ENCODE measurements around the gene PAPOLA. TPM values are rescaled to one million over a fixed set of nuclear protein-coding genes. Genes with fewer than 3 reads are reported as not detected.

Gene PAPOLA
- total and polyA plus RNA-seq, 9 of the 15 experiments (the other 6 are each of a cell fraction or from before 2014, with no cell fraction given), result 51.1 to 199 (median 95.8) TPM

DNA sequence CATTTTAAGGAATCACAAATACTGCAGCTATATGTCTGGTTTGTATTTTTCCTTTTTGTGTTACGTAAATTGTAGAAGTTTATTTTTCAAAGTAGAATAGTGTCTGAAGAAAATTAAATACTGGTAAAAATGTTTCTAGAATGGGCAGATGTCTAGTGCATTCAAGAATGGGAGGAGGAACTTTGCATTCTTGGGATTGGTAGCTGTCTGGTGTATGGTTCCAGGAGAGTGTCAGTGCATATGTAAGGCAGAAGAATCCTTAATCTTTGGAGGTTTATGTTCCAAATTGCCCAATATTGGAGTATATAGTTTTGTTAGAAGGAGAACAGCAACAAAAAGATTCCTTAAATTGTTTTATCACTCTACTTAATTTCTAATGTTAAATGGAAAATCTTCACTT lies 13.5 kb downstream of the PAPOLA start:
- intact Hi-C loops (cut with micrococcal nuclease), result no loop called here
- no peak for DNase-seq (ENCODE audit: extremely low read depth in 1 of 4, low spot score in 3 of 4)
- FAIRE-seq, result no peak
- Histone ChIP-seq H3K4me2 (ENCODE audit: insufficient read depth, low read length) (no peak overlapping the region), H3K9ac (ENCODE audit: insufficient read depth in 1 of 2, low read depth in 2 of 2, low read length in 2 of 2) (no peak overlapping the region), H3K27me3 (ENCODE audit: control insufficient read depth in 2 of 2, insufficient read depth in 2 of 2, low read length in 2 of 2) (no peaks in the 10 kb centered on the region), H3K9me1 (ENCODE audit: control insufficient read depth, insufficient read depth, low read length) (no peaks in the 10 kb centered on the region), H4K20me1 (replicated peaks; ENCODE audit: control insufficient read depth, insufficient read depth, low read length) (peaks cover 39% of the 10 kb centered on the region), H3K27ac (ENCODE audit: extremely low read depth, low read depth, low read length) (no peak overlapping the region), H3K79me2 (ENCODE audit: control insufficient read depth, insufficient read depth, low read length) (peaks cover 97% of the 10 kb centered on the region), H3K4me3 (no peak overlapping the region), H3K4me1 (replicated peaks in 1 of 2; ENCODE audit: control insufficient read depth in 2 of 2, insufficient read depth in 2 of 2, low read length in 2 of 2) (peaks cover 0 to 4% of the 10 kb centered on the region in 2 experiments; a peak in 1 of 5 replicates), H2AFZ (ENCODE audit: low read depth, low read length) (no peak overlapping the region), H3K36me3 (ENCODE audit: control insufficient read depth, insufficient read depth, low read length) (peaks cover 1% of the 10 kb centered on the region; the same call in 1 of the 3 replicates), H3K9me3 (replicated peaks; ENCODE audit: control insufficient read depth, insufficient read depth, low read depth, low read length) (no peaks in the 10 kb centered on the region)
- CTCF ChIA-PET (ENCODE audit: low intra/inter-chr PET ratio), result no interaction called here
- 100% methylated on average over 1 of the region's 1 CpG for WGBS (ENCODE audit: insufficient coverage, low coverage, missing lambda C conversion rate)
- no peak for ATAC-seq
- BruUV-seq (replicated peaks), result no TSS peak
- no peak for TF ChIP-seq MAZ (CRISPR knock-in tag; conservative IDR thresholded peaks at IDR 0.05 in 1 of 2, IDR thresholded peaks at IDR 0.05 in 1 of 2)
- no peak for TF ChIP-seq CSDE1 (IDR thresholded peaks at IDR 0.05)
- TF ChIP-seq CHD1 (IDR thresholded peaks at IDR 0.05; ENCODE audit: low read length), result no peak
- TF ChIP-seq RB1 (IDR thresholded peaks at IDR 0.05; ENCODE audit: low read depth), result no peak
- TF ChIP-seq PRMT5 (CRISPR knock-in tag; IDR thresholded peaks at IDR 0.05), result no peak
- no peak for TF ChIP-seq POLR2AphosphoS5 (IDR thresholded peaks at IDR 0.05; ENCODE audit: control insufficient read depth, insufficient read depth, low read depth, low read length)
- TF ChIP-seq ARID2 (IDR thresholded peaks at IDR 0.05), result no peak
- TF ChIP-seq ZNF133 (CRISPR knock-in tag; IDR thresholded peaks at IDR 0.05), result no peak
- in situ Hi-C loops (cut with MboI), result no loop called here
- POLR2A ChIA-PET, result interaction anchor here (0.7 kb wide), 1 partner anchor 10 kb away, joined by 3 read pairs; no protein-coding TSS in a partner anchor

All from K562 (cell line).